Esophagus squamous epithelium (tissue), 4 donors: ENCODE data around the gene AMBP.

ENCODE experiments used
- POLR2A ChIP-seq, 4 donors: fragments of 450-650 bp; IDR thresholded peaks; one replicate each; pipeline ENCODE4 v1.6.1; 2017; ENCODE audit warnings: antibody characterized with exemption in 4 of 4, mild to moderate bottlenecking in 4 of 4, moderate library complexity in 3 of 4
- TF ChIP-seq, protein P1 (sequence below), 6 experiments: fragments of 450-650 bp in 4 of 6; fragments of 200-600 bp in 2 of 6; sonication (generic) in 2 of 6; IDR thresholded peaks; one replicate each; pipeline ENCODE4 v1.5.1; 2016 to 2019; ENCODE audit warnings: antibody characterized with exemption in 6 of 6, mild to moderate bottlenecking in 4 of 6, moderate library complexity in 4 of 6

- TF ChIP-seq, protein P1, sequence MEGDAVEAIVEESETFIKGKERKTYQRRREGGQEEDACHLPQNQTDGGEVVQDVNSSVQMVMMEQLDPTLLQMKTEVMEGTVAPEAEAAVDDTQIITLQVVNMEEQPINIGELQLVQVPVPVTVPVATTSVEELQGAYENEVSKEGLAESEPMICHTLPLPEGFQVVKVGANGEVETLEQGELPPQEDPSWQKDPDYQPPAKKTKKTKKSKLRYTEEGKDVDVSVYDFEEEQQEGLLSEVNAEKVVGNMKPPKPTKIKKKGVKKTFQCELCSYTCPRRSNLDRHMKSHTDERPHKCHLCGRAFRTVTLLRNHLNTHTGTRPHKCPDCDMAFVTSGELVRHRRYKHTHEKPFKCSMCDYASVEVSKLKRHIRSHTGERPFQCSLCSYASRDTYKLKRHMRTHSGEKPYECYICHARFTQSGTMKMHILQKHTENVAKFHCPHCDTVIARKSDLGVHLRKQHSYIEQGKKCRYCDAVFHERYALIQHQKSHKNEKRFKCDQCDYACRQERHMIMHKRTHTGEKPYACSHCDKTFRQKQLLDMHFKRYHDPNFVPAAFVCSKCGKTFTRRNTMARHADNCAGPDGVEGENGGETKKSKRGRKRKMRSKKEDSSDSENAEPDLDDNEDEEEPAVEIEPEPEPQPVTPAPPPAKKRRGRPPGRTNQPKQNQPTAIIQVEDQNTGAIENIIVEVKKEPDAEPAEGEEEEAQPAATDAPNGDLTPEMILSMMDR (IDR thresholded peaks at IDR 0.05), result no peak
- TF ChIP-seq POLR2A (IDR thresholded peaks at IDR 0.05), result no peak
Measured at GRCh38 chr9:114035845-114036801, 42.0 kb downstream of the AMBP start.
